Vagina (tissue), 2 donors: ENCODE measurements around the gene ALDH3B2. TPM values are rescaled to one million over a fixed set of nuclear protein-coding genes. Genes with fewer than 3 reads are reported as not detected.

ENCODE experiments used
- DNase-seq, 2 donors: peaks; one replicate each; pipeline ENCODE4 v3.0.0-alpha.2; 2017; ENCODE audit errors: extremely low spot score in 2 of 2
- H3K27ac ChIP-seq: fragments of 200-600 bp; sonication (generic); one replicate; pipeline ENCODE4 v1.5.1; 2019
- H3K27me3 ChIP-seq: fragments of 200-600 bp; sonication (generic); one replicate; pipeline ENCODE4 v1.5.1; 2019
- H3K36me3 ChIP-seq, 2 donors: fragments of 200-600 bp; sonication (generic); one replicate each; pipeline ENCODE4 v1.5.1; 2017 to 2019
- H3K4me1 ChIP-seq: fragments of 200-600 bp; sonication (generic); one replicate; pipeline ENCODE4 v1.5.1; 2019
- H3K4me3 ChIP-seq, 2 donors: fragments of 200-600 bp; sonication (generic); 1 replicate in 1 of 2; 2 replicates in 1 of 2; pipeline ENCODE4 v1.5.1; 2016 to 2019
- H3K9me3 ChIP-seq: fragments of 200-600 bp; sonication (generic); one replicate; pipeline ENCODE4 v1.5.1; 2019
- CTCF ChIP-seq, 3 experiments: fragments of 450-650 bp in 2 of 3; fragments of 200-600 bp in 1 of 3; sonication (generic) in 1 of 3; IDR thresholded peaks; one replicate each; pipeline ENCODE4 v1.5.1; 2017 to 2019; ENCODE audit warnings: antibody characterized with exemption in 3 of 3, mild to moderate bottlenecking in 2 of 3, moderate library complexity in 2 of 3
- POLR2A ChIP-seq, 2 donors: fragments of 450-650 bp; IDR thresholded peaks; one replicate each; pipeline ENCODE4 v1.6.1; 2017; ENCODE audit warnings: antibody characterized with exemption in 2 of 2, mild to moderate bottlenecking in 2 of 2, moderate library complexity in 2 of 2
- POLR2AphosphoS5 ChIP-seq, 2 donors: sonication (generic); formaldehyde crosslinking; IDR thresholded peaks; one replicate each; pipeline ENCODE4 v1.9.0; 2017; ENCODE audit warnings: antibody characterized with exemption in 2 of 2, mild to moderate bottlenecking in 2 of 2, low read depth in 1 of 2; ENCODE audit not compliant: insufficient read depth in 1 of 2
- intact Hi-C: fragments of 100-400 bp; cut with DNase I; formaldehyde crosslinking; loops from one replicate; pipeline ENCODE4 v1.15.1; 2023
- small RNA-seq: library from RNA; depleted of rRNA; stranded (forward); fragments of <200 nt; gene quantifications from one replicate; pipeline ENCODE3, GENCODE V24; 2016
- total RNA-seq: library from RNA; depleted of rRNA; stranded (reverse); fragments of >200 nt; gene quantifications from one replicate; pipeline ENCODE4 v1.2.3, GENCODE V29; 2016

The ALDH3B2 gene
- total RNA-seq, 1 donor from 2014 or later: 19.9 TPM

GRCh38 chr11:67613960-67614715, 60.3 kb downstream of the ALDH3B2 start:
- no peaks in the 10 kb centered on the region for H3K27me3 ChIP-seq
- H3K9me3 ChIP-seq: no peaks in the 10 kb centered on the region
- peak overlapping the region; percentile 28 to 48 for H3K4me3 ChIP-seq
- intact Hi-C loops: loop anchor here (10.0 kb wide), 1 partner anchor 209 kb away; the partner anchor contains the start of genes PPP1CA and TBC1D10C
- peak overlapping the region; percentile 58 for H3K27ac ChIP-seq
- H3K36me3 ChIP-seq: peaks cover 0 to 34% of the 10 kb centered on the region in 2 donors
- peaks cover 15% of the 10 kb centered on the region for H3K4me1 ChIP-seq
- TF ChIP-seq POLR2AphosphoS5 (IDR thresholded peaks at IDR 0.05; ENCODE audit: insufficient read depth in 1 of 2, low read depth in 1 of 2): peak in 1 of 2 donors; percentile 54
- peak; percentile 34 to 56 (median 52) for TF ChIP-seq CTCF (IDR thresholded peaks at IDR 0.05)
- TF ChIP-seq POLR2A (IDR thresholded peaks at IDR 0.05): no peak
- DNase-seq: peak in 1 of 2 donors; percentile 94

- H3K9me3 ChIP-seq: no peaks in the 10 kb centered on the region
- intact Hi-C loops: loop anchor here (10.0 kb wide), 1 partner anchor 209 kb away; the partner anchor contains the start of genes PPP1CA and TBC1D10C
- no peak overlapping the region for H3K27ac ChIP-seq
- H3K4me1 ChIP-seq: peaks cover 16% of the 10 kb centered on the region
- TF ChIP-seq POLR2AphosphoS5 (IDR thresholded peaks at IDR 0.05; ENCODE audit: insufficient read depth in 1 of 2, low read depth in 1 of 2) (no peak), POLR2A (IDR thresholded peaks at IDR 0.05) (no peak), CTCF (IDR thresholded peaks at IDR 0.05) (no peak)
- no peak for DNase-seq
- H3K27me3 ChIP-seq: no peaks in the 10 kb centered on the region
- H3K4me3 ChIP-seq: peak overlapping the region; percentile 28 to 48
- H3K36me3 ChIP-seq: peaks cover 0 to 37% of the 10 kb centered on the region in 2 donors
Observed at GRCh38 chr11:67613313-67613959, 61.0 kb downstream of the ALDH3B2 start.

GRCh38 chr11:67612751-67613150, 61.7 kb downstream of the ALDH3B2 start:
- H3K36me3 ChIP-seq: peaks cover 0 to 37% of the 10 kb centered on the region in 2 donors
- intact Hi-C loops: loop anchor here (10.0 kb wide), 1 partner anchor 208 kb away; the partner anchor contains the start of genes PPP1CA and TBC1D10C
- no peak overlapping the region for H3K4me3 ChIP-seq
- no peak for DNase-seq
- H3K27me3 ChIP-seq: no peaks in the 10 kb centered on the region
- TF ChIP-seq POLR2A (IDR thresholded peaks at IDR 0.05) (no peak), CTCF (IDR thresholded peaks at IDR 0.05) (no peak), POLR2AphosphoS5 (IDR thresholded peaks at IDR 0.05; ENCODE audit: insufficient read depth in 1 of 2, low read depth in 1 of 2) (no peak)
- H3K27ac ChIP-seq: no peak overlapping the region
- H3K9me3 ChIP-seq: no peaks in the 10 kb centered on the region
- peaks cover 23% of the 10 kb centered on the region for H3K4me1 ChIP-seq

Small RNAs within 50 kb of the gene (small RNA-seq; reads per million reads assigned to genes)
- gene RPL37P2: not detected

Other genes starting within 250 kb of the ALDH3B2 start
- gene RPS6KB2, start 246.1 kb downstream of the ALDH3B2 start, total RNA-seq: 50.6 TPM
- 18.2 TPM for gene PTPRCAP, start 236.9 kb downstream of the ALDH3B2 start, total RNA-seq
- 70.7 TPM for gene CORO1B, start 231.1 kb downstream of the ALDH3B2 start, total RNA-seq
- not detected for gene GPR152, start 221.9 kb downstream of the ALDH3B2 start, total RNA-seq
- gene CABP4, start 219.3 kb downstream of the ALDH3B2 start, total RNA-seq: 0.98 TPM
- 88.6 TPM for gene TMEM134, start 205.4 kb downstream of the ALDH3B2 start, total RNA-seq
- gene AIP, start 191.6 kb downstream of the ALDH3B2 start, total RNA-seq: 82.7 TPM
- gene PITPNM1, start 169.3 kb downstream of the ALDH3B2 start, total RNA-seq: 21.9 TPM
- gene CDK2AP2, start 166.5 kb downstream of the ALDH3B2 start, total RNA-seq: 46.4 TPM
- not detected for gene CABP2, start 151.2 kb downstream of the ALDH3B2 start, total RNA-seq
- gene GSTP1, start 90.8 kb downstream of the ALDH3B2 start, total RNA-seq: 2,739 TPM
- 254 TPM for gene NDUFV1, start 67.7 kb downstream of the ALDH3B2 start, total RNA-seq
- 23.8 TPM for gene NUDT8, start 44.7 kb downstream of the ALDH3B2 start, total RNA-seq
- not detected for gene TBX10, start 34.9 kb downstream of the ALDH3B2 start, total RNA-seq
- not detected for gene ACY3, start 23.9 kb downstream of the ALDH3B2 start, total RNA-seq